Keratinocyte (primary cell): ENCODE measurements around the gene ALDH1L1.

Source experiments
- EZH2 ChIP-seq: IDR thresholded peaks from one replicate; pipeline ENCODE4 v1.6.1; 2012; ENCODE audit warnings: inconsistent platforms, mild to moderate bottlenecking, low read length, moderate library complexity
- TF ChIP-seq, protein P1 (sequence below), 3 experiments: IDR thresholded peaks in 1 of 3; conservative IDR thresholded peaks in 1 of 3; optimal IDR thresholded peaks in 1 of 3; 2 replicates in 2 of 3; 3 replicates in 1 of 3; pipeline versions ENCODE3 to v1.5.1; 2011; ENCODE audit warnings: low read length in 3 of 3, mild to moderate bottlenecking in 3 of 3, moderate library complexity in 2 of 3, control low read depth in 1 of 3, inconsistent platforms in 1 of 3; ENCODE audit not compliant: insufficient read depth in 2 of 3; ENCODE audit errors: extremely low read depth in 1 of 3

DNA sequence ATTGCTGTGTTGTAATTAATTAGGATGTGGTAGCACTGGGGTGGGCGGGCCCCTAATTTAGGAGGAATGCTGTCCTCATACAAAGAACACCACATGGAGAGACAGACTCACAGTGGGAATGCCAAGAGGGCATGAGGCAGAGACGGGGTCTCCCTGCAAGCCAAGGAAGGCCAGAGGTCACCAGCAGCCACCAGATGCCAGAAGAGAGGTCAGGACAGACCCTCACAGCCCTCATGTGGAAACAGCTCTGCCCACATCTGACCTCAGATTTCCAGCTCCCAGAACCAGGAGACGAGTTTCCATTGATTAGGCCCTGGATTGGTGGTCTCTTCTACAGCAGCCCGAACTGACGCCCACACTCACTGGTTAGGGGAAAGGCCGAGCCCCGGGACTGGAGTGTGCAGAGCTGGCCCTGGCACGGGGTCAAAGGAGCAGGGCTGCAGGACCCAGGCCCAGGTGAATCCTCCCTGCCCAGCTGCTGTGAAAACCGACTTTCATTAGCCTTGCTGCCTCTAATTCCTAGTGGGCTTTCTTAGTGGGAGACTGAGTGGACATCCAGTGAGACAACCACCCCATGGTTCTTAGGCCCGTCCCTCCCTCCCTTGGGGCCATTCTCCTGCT is 53.5 kb downstream of the ALDH1L1 start:
- TF ChIP-seq, protein P1, sequence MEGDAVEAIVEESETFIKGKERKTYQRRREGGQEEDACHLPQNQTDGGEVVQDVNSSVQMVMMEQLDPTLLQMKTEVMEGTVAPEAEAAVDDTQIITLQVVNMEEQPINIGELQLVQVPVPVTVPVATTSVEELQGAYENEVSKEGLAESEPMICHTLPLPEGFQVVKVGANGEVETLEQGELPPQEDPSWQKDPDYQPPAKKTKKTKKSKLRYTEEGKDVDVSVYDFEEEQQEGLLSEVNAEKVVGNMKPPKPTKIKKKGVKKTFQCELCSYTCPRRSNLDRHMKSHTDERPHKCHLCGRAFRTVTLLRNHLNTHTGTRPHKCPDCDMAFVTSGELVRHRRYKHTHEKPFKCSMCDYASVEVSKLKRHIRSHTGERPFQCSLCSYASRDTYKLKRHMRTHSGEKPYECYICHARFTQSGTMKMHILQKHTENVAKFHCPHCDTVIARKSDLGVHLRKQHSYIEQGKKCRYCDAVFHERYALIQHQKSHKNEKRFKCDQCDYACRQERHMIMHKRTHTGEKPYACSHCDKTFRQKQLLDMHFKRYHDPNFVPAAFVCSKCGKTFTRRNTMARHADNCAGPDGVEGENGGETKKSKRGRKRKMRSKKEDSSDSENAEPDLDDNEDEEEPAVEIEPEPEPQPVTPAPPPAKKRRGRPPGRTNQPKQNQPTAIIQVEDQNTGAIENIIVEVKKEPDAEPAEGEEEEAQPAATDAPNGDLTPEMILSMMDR (optimal IDR thresholded peaks at IDR 0.05 in 1 of 3, IDR thresholded peaks at IDR 0.05 in 1 of 3, conservative IDR thresholded peaks at IDR 0.05 in 1 of 3; ENCODE audit: extremely low read depth in 1 of 3, insufficient read depth in 2 of 3, low read length in 3 of 3), result no peak
- no peak for TF ChIP-seq EZH2
